GM19351 (cell line): ENCODE results near the gene EIF2D.
"Not testable (repeated sequence)": the region's sequence is repeated elsewhere in the genome, so short reads cannot be mapped to it uniquely, and the experiment has no call there.

Source experiments
- ATAC-seq: cut with Tn5 transposase; IDR thresholded peaks from one replicate; pipeline ENCODE4 v1.9.1; 2021; ENCODE audit warnings: mild to moderate bottlenecking, moderate library complexity; ENCODE audit not compliant: unreplicated experiment

The EIF2D gene

DNA sequence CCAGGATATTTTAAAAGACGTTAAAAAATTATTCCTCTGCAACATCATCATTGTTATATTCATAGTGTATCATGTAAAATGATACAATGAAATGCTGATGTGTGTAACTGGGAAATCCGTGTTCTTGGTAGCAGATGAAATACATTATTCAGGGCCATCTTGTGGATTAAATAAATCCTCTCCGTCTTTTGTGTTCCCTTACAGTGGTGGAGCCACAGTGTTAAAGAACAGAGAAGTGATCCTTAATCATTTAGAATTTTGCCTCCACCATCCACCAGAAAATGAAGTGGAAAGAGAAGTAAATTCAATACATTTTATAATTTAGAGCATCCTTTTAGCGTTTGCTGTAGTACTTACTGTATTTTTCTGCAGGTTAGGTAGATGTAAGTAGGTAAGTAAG is 24.4 kb upstream of the EIF2D start:
- no peak for ATAC-seq

DNA sequence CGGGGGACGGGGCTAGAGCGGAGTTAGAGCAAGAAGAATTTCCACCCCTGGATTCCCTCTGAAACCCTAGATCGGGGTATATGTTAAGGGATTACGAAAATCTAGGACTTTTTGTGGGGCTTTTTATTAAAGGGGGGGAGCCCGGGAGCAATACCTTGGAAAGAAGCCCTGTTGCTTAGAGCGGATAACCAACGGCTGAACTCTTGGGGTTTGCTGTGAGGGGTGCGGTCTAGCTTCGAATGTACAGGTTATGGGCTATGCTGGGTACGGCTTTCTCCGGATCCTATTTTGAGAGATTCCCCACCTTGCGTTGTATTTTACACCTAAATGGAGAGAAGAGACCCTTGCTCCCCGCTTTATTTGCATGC is 23.7 kb upstream of the EIF2D start:
- no peak for ATAC-seq

DNA sequence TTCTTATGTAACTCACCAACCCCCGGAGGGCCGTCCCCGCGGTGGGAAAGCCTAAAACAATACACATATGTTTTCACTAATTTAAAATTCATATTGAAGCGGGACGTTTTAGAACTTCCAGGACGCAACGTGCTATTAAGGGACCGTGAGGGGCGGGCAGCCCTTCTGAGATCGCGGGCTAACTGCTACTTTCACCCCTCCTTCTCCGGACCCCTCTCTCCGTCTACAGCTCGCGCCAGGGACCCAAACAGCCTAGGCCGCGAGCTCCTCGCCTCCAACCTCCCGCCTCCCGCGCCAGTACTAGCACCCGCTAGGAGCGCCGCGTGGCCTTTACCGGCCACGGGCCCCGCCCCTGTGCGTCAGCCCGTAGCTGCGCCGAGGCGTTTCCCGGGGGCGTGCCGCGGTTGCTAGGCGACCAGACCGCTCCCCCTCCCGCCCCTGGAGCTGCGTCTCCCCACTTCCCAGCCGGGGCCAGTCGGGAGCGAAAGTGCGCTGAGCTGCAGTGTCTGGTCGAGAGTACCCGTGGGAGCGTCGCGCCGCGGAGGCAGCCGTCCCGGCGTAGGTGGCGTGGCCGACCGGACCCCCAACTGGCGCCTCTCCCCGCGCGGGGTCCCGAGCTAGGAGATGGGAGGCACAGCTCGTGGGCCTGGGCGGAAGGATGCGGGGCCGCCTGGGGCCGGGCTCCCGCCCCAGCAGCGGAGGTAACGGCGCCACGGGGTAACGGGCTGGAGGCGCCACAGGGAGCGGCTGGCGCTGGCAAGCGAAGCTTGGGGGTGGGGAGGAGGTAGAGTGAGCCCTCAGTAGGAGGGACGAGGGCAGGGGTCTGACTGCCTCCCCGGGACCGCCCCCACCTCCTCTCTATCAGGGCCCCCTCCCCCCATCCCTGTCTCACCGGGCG is 23.1 kb upstream of the EIF2D start, which contains the start of gene DYRK3:
DYRK3 (plus strand) TSS at position 457 of the 898 bp plus-strand sequence; CDS start at position 625, 168 bp downstream.
- ATAC-seq: peak; percentile 87

DNA sequence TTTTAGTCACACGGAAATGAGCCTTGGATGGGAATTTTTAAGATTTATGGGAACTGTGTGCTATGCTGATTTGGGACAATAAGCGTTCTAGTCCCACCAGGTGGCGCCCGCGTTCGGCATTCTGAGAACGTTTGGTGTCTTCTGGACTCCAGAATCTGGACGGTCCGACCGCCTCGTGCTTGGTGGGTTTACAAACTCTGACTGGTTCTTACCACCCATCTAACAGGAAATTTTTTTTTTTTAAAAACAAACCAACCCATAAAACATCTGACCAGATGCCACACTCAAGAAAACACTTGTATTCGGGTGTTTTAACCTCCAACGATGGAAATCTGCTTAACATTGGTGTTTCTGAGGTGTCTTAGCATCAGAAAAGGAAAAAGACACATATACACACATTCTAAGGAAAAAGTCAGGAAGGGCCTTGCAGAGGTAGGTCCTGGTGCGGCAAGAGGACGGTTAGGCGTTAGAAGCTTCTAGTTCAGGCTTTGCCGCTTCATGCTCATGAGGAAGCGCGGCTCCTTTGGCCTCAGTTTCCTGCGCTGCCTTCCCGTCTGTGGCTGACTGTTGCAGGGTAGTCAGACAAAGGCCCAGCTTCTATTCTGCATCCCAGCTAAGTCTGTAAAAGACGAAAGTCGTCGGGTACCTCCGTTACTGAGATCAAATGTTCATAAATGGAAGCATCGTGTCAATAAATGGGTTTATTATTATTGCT is 22.3 kb upstream of the EIF2D start:
- ATAC-seq: no peak

DNA sequence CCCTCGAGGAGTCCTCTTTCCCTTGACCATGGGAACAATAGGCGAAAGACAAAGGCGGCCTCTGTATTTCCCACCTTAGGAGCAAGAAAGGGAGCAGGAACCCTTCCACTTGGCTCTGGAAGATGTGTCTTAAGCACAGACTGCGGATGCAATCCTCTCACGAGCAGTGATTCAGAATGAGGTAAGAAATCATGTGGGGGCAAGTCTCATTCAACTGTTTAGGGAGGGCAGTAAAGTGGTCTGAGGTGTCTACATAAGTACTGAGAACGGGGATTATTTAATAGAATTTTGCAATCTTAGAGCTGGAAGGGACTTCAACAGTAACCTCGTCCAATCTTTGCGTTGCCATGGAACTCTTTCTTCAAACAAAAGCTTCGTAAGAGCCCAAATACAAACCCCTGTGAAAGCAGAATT is 21.4 kb upstream of the EIF2D start:
- ATAC-seq: no peak

DNA sequence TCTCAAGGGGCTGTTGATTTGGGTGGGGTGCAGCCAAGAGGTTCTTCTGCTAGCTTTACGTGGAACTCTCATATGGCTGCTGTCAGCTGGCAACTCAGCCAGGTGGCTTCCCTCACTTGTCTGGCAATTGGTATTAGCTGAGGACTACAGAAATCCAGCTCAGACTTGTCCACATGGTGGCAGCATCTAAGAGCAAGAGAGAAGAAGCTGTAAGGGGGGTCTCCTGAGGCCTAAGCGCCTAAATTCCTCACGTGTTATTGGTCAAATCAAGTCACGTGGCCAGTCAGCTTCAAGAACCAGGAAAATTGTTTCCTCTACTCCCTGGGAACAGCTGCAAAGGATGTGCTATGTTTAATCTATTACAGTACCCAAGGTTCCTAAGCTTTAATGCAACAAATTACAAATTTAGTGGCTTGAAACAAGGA is 18.8 kb upstream of the EIF2D start:
- ATAC-seq: no peak

DNA sequence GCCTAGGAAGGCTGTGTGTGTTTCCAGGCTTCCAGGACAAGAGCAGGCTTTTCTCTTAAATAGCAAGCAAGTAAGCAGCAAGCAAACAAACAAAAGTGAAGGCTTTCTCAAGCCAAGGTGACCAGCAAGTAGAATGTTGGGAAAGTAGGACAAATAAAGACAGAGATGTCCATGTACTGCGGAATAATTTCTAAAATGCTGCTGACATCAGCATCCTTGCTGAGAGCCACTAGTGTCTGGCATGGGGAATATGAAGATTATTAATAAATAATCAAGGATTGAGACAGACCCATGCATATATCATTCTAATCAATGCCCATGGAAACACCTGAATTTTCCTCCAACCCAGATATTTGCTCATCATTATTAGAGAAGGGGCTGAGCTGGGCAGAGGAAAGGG is 16.7 kb upstream of the EIF2D start:
- no peak for ATAC-seq

DNA sequence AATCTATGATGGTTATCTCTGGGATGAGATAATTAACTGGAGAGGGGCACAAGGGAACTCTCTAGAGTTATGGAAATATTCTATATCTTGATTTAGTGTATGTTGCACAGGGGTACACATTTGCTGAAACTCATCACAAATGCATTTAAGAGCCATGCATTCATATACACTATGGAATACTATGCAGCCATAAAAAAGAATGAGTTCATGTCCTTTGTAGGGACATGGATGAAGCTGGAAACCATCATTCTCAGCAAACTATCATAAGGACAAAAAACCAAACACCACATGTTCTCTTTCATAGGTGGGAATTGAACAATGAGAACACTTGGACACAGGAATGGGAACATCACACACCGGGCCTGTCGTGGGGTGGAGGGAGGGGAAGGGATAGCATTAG is 14.1 kb upstream of the EIF2D start:
- not testable (repeated sequence) for ATAC-seq

DNA sequence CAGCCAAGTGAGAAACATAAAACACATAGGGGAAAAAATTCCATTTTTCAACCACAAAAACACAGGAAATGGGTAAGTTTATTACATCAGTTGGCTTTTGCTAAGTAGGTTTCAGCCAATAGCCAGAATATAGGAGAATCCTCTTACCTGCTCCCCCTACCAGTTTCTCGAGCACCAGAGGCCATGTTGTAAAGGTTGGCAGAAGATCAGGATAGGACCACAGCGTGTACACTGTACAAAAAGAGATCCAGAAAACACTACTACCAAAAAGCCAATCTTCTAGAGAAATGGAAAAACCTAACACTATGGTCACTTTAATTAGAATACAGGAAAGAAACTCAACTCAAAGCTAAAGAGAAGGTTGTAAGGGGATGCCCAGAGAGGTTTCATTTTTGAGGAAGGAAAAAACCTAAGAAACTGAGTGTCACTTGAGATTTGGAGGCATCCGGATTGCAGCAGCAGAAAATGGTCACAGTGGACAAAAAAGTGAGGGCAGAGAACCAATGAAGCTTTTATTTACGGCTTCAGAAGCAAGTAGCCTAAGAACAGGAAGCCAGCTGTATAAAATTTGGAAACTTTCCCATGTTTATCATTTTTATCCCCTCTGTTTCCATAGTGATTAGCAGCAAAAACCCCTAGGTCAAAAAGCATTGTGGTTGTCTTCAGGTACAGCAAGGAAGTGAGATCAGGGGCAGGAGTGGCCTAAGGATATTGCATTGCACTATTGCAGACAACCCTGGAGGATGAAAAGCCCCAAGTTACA is 2.9 kb downstream of the EIF2D start:
- ATAC-seq: no peak

DNA sequence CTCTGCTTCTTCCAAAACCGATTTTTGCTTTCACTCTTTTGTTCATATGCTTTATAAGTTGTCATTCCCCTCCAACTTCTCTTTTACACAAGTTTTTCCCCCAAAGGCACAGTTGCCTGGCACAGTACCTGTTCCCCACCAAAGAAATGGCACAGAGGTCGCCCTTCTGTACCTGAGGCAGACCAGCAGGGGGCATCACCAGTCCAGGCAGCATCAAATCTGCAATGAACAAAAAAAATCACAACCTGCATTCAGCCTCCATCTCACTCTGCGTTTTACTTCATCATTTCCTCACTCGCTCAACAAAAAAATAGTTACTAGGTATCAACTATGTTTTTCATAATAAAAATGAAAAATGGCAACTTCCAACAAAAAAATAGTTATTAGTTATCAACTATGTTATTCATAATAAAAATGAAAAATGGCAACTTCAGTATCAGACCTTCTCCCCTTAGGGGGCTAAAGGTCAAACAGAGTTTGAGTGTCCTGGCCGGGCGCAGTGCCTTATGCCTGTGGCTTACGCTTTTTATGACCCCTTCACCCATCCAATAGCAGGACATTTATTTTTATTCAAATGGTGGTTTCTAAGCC is 4.1 kb downstream of the EIF2D start:
- no peak for ATAC-seq

DNA sequence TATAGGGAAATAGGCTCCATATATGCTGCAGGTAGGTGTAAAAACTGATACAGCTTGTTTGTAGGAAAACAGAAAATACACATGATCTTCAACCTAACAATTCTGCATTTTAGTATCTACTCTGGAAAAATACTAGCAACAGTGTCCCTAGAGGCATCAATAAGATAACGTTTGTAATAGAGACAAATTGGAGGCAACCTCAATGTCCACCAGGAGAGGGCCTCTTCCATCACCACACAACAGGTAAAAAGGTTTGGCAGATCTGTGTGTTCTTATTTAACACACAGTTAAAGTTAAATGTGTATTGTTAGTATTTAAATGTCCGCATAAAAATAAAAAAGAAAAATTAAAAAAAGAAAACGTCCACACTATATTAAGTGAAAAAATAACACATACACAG is 5.4 kb downstream of the EIF2D start:
- no peak for ATAC-seq

DNA sequence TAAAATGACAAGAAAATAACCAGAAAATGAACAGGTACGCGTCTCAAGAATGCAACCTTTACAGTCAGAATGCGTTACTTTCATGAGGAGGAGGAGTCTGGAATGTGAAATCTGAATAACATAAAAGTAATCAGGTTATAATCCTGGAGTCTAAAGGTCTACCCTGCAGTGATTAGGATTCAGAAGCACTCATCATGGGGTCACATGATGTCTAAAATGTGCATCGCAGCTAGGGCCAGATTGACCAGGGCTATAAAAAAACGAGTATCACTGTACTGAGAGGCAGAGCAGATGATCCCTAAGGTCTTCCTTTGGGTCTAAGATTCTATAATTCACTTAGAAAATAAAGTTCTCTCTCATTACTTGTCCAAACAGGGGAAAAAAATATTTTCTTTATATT is 7.4 kb downstream of the EIF2D start:
- no peak for ATAC-seq

DNA sequence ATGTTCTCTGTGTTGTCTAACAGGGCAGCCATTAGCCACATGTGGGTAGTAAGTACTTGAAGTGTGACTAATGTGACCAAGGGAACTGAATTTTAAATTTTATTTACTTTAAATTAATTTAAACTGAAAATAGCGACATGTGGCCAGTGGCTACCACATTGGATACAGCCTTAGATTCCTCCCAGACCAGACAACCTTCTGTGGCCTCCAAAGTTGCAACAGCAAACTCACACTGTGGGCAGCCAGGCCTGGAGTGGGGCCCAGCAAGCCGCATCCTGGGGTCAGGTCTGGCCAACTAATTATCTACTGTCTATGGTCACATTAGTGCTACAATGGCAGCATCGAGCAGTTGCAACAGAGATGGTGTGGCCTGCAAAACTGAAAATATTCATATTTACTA is 11.7 kb downstream of the EIF2D start:
- ATAC-seq: no peak

DNA sequence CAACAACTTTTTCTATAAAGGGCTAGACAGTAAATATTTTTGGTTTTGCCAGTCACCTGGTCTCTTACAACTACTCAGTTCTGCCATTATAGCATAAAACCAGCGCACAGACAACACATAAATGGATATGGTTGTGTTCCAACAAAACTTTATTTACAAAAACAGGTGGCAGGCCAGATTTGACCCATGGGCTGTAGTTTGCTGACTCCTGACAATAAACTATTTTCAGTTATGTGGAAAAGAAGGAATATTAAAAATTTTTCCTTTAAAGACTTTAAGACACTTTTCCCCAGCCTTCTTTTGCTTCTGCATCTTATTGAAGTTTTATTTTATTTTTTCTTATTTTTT is 16.0 kb downstream of the EIF2D start:
- ATAC-seq: no peak

DNA sequence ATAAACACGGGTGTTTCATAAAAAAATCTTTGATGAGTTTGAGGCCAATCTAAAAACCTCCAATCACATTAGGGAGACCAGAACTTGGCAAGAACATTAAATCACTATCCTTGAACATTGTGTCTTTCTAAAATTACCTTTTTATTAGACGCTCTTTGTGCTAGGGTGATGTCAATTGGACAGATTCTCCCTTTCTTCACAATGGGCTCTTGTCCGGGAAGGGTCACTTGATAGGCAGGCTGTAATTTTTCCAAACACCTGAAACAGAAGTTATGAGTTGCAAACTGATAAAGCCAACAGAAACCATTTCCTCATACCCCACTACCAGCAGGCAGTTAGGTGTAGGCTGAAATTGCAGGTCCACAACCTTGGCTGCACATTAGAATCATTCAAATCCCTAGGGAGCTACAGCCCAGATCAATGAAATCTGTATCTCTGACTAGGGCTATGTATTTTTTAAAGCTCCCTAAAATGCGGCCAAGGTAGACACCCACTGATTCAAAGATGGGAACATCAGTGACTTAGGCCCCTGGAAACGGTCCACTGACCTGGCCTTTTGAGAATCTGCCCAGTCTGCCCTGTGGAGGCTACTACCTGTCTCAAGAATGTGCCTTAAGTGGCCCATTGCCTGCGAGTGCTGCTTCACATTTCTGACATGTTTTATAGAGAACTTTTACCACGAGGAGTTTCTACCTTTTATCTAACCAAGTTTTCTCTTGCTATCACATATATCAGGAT is 16.5 kb downstream of the EIF2D start:
- ATAC-seq: no peak

DNA sequence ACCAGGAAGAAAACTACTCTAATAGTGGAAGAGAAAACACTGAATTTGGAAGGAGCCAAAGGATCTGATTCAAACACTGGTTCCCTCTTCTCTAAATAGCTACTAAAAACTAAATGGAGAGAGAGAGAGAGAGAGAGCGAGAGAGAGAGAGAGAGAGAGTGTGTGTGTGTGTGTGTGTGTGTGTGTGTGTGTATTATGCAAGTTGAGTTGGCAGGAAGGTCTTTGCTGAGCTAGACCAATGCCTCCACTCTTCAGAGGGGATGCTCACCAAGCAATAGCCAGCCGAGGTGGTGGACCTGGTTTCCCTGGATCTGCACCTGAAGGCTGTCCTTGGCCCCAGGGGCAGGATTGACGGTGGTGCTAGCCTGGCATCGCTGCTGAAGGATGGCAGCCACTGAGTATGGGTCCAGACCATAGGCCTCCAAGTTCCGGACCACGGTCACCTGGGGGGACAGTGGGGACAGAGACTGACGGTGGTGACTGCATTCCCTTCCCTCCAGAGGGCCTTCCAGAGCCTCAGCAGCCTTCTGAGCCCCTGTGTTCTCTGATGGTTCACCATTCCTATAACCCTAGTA is 18.8 kb downstream of the EIF2D start:
- ATAC-seq: no peak

DNA sequence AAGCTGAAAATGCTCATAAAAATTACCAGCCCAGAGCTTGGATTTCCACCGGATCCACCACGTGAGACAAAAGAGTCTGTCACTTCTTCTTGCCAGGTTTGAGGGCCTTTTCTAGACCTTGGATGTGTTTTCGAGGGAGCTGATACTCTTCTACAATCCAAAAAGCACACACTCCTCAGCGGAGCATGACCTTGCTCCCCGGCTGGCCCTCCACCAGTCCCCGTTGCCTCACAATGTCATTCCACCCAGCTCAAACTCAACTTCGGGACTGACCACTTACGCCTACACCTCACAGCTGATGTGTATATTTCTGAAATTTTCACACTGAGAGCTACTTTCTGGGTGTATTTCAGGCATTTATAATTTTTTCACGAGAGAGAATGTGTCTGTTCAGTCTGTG is 20.6 kb downstream of the EIF2D start:
- no peak for ATAC-seq

DNA sequence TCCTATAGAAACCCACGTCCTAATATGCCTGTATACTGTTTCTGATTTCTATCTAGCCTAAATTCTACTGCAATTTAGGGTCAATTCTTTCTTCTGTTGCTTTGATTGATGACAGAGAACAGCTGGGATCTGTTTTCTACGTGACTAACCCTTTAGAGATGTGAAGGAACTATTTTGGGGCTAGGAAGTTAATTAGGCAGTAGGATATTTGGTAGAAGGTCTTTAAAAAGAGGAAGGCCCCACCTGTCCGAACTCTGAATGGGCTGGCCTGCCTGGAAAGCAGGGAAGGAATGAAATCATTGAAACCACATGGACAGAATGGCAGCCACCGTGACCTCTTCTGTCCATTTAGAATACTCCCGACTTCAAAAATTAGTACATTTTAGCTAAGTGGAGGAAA is 21.0 kb downstream of the EIF2D start:
- no peak for ATAC-seq

DNA sequence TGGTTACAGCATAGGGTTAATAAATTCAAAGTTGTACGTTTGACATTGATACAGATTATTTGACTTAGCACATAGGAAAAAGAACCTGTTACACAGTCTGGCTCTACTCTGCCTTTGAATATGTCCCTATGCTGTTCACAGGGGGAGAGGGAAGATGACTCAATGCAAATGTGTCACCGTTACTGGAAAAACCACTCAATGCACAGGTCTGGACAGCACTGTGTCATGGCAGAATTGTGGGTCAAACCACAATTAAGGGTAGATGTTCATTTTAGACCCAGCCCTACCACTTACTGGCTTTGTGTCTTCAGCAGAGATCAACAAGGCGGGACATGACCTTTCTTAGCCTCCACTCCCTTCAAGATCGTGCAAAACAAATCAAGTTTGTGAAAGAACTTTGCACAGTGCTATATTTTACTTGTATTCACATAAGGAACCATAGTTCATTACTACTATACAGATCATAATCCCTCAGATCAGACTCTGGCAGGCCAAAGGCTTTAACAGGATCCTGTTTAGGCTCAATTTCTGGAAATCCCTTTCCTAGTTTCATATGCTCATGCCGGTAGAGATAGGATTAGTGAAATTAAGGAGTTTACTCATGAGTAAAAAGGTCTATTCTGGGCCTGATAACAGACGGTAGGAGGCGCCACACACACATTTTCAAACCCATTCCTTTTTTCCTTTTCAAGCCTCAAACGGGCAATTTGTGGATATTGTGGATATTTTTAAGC is 22.1 kb downstream of the EIF2D start:
- no peak for ATAC-seq

DNA sequence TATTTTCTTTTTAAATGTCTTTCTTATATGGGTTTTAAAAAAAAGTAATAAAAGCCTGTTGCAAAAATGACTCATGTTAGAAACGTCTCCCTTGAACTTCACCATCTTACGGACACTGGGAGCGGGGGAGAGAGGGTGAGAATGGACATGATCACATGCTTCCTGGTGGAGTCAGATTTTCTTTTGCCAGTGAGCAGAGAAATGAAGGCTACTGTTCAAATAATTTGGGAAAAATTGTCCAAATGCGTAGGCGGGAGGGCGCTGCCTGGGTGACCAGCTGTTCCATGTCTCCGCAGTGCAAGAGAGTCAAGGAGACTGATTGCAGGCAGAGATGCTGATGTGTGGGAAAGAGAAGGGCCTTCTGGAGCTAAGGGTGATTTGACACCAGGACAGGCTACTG is 23.1 kb downstream of the EIF2D start:
- no peak for ATAC-seq
